HepG2 (cell line): ENCODE measurements around the gene VWA7. TPM values are rescaled to one million over a fixed set of nuclear protein-coding genes. Genes with fewer than 3 reads are reported as not detected.

Experiments used
- ARID4A ChIP-seq: sonication (generic); formaldehyde crosslinking; IDR thresholded peaks from 2 replicates; pipeline ENCODE4 v1.5.0; 2020; ENCODE audit warnings: mild to moderate bottlenecking, missing genetic modification reagents, borderline replicate concordance
- ARID5B ChIP-seq: IDR thresholded peaks from 2 replicates; pipeline ENCODE4 v1.4.0; 2020; ENCODE audit warnings: mild to moderate bottlenecking, missing genetic modification reagents
- CAMTA2 ChIP-seq: sonication (generic); formaldehyde crosslinking; IDR thresholded peaks from 2 replicates; pipeline ENCODE4 v1.4.0; 2020; ENCODE audit warnings: mild to moderate bottlenecking, missing genetic modification reagents, borderline replicate concordance
- HBP1 ChIP-seq: IDR thresholded peaks from 2 replicates; pipeline ENCODE4 v1.6.1; 2016; ENCODE audit warnings: low read depth, control low read depth
- HOMEZ ChIP-seq: IDR thresholded peaks from 2 replicates; pipeline ENCODE4 v1.6.1; 2016; ENCODE audit warnings: low read depth
- MTA3 ChIP-seq: sonication (generic); formaldehyde crosslinking; IDR thresholded peaks from 2 replicates; pipeline ENCODE4 v1.4.0; 2020; ENCODE audit warnings: missing genetic modification reagents
- PAWR ChIP-seq: sonication (generic); formaldehyde crosslinking; IDR thresholded peaks from 2 replicates; pipeline ENCODE4 v1.4.0; 2020; ENCODE audit warnings: missing genetic modification reagents, mild to moderate bottlenecking, borderline replicate concordance
- RERE ChIP-seq: IDR thresholded peaks from 2 replicates; pipeline ENCODE4 v1.6.1; 2016; ENCODE audit warnings: low read depth, missing genetic modification reagents, missing compliant biosample characterization
- TGIF2 ChIP-seq: IDR thresholded peaks from 2 replicates; pipeline ENCODE4 v1.6.1; 2016; ENCODE audit warnings: control low read depth, missing compliant biosample characterization
- THAP11 ChIP-seq: IDR thresholded peaks from 2 replicates; pipeline ENCODE4 v1.6.1; 2016; ENCODE audit warnings: missing biosample characterization, missing genetic modification reagents
- ZNF225 ChIP-seq: sonication (generic); formaldehyde crosslinking; IDR thresholded peaks from 2 replicates; pipeline ENCODE4 v1.4.0; 2020; ENCODE audit warnings: mild to moderate bottlenecking, missing genetic modification reagents
- polyA plus RNA-seq, 8 experiments: library from polyadenylated mRNA; depleted of rRNA in 3 of 8; stranded (reverse) in 7 of 8; unstranded in 1 of 8; fragments of >200 nt; fragmentation: Illumina TruSeq in 4 of 8; extraction: Trizol in 4 of 8; gene quantifications; 2 replicates each; pipeline versions ENCODE4 v1.2.1 to v1.2.3, GENCODE V29; 2011 to 2016; ENCODE audit warnings: low read depth in 4 of 8, missing spikeins in 1 of 8, mixed read lengths in 1 of 8; ENCODE audit not compliant: insufficient read depth in 1 of 8
- total RNA-seq, 5 experiments: library from RNA; depleted of rRNA; stranded (reverse); fragments of >200 nt; fragmentation: Illumina TruSeq; extraction: Trizol; gene quantifications; 2 replicates each; pipeline ENCODE4 v1.2.3, GENCODE V29; 2016; ENCODE audit warnings: low read depth in 1 of 5

Gene VWA7
- total and polyA plus RNA-seq, 2 of the 13 experiments (the other 11 are each of a cell fraction or from before 2014, with no cell fraction given) = 0.86 to 3.3 TPM

- TF ChIP-seq CAMTA2 (CRISPR knock-in tag) (0 out of 2 replicates have a peak, but pooled peaks have one; percentile 45), HBP1 (CRISPR knock-in tag) (0 out of 2 replicates have a peak, but pooled peaks have one; percentile 40), PAWR (CRISPR knock-in tag) (no peak; the same call in 1 of the 2 replicates), RERE (peak; percentile 26; the same call in 1 of the 2 replicates), ARID5B (peak; percentile 60; the same call in 1 of the 2 replicates), HOMEZ (peak; percentile 33; the same call in 1 of the 2 replicates), TGIF2 (peak; percentile 99), ZNF225 (CRISPR knock-in tag) (peak; percentile 4; the same call in 1 of the 2 replicates), MTA3 (CRISPR knock-in tag) (no peak), THAP11 (CRISPR knock-in tag) (peak; percentile 81), ARID4A (CRISPR knock-in tag) (peak; percentile 99)
These were observed 18.6 kb upstream of the VWA7 start, which contains the start of gene VARS1 (continued) for GRCh38 chr6:31795616-31796298.
